DMS53 treated with DMSO at 0.1 percent for 48 hours (cell line): ENCODE measurements around the gene MYO1A.
"Not testable (repeated sequence)": the region's sequence is repeated elsewhere in the genome, so short reads cannot be mapped to it uniquely, and the experiment has no call there.

ENCODE experiments used
- DNase-seq: peaks from one replicate; lab custom pipeline; 2025; ENCODE audit not compliant: unreplicated experiment; lab: John Stamatoyannopoulos, UW

Gene MYO1A

DNA sequence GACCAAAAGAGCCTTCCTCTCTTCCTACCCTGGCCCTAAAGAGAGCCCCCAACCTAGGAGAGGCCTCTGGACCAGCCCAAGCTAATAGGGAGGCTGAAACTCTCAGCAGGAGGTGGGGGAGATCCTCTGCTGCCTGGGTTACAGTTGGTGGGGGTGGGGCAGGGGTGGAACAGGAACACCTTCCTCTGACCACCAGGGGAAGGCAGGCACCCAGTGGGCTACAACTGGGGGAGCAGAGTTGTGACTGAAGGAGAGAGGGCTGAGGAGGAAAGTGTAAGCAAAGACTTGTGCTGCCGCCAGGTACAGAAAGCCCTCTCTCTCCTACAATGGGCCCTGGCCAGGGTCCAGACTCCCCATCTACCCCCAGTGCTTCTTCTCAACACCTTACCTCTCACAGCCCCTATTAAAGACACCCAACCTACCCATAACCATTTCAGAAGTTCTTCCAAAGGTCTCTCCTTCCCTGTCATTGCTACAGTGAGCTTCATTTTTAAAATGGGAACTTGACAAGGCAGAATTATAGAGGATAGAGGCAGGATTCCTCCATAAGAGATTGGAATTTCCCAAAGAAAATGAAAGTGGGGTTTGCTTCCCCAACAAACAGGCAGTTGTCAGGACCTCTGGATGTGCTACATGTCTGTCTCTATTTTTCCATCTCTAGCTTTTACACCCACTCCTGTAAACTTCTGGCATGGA, 1.4 kb downstream of the MYO1A start:
- no peak for DNase-seq

- no peak for DNase-seq
Observed at GRCh38 chr12:57047981-57048380, 1.9 kb downstream of the MYO1A start.

- DNase-seq = no peak
Observed at GRCh38 chr12:57046947-57047890, 2.7 kb downstream of the MYO1A start.

DNA sequence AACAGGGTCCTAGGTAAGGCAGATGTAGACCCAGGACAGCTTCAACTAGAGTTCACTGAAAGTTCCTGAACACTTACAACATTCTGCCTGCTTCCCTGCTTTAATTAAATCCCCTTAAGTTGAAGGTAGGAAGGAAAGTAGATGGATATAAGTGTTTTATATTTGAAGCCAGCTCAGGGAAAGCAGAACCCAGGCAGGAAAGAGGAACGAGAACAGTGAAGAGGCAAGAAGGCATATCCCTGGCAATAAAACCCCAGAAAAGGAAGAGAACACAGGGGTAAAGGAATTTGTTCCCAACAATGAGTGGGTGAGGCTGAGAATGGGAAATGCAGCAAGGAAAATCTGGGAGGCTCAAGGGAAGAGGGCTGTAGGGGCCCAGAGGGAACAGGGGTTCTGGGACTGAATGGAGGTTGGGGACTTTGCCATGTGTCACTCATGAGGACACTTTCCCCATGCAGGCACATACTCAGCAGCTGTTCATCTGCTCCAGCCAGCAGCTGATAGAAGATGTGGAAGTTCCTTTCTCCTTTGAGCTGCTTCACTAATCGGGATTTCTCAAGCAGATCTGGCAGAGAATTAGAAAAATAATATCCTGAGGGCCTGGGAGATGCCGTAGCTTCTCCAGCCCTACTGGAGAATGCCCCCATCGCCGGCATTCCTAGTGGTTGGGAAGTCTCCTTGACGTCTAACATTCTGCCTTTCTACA, 3.7 kb downstream of the MYO1A start:
- no peak for DNase-seq

DNA sequence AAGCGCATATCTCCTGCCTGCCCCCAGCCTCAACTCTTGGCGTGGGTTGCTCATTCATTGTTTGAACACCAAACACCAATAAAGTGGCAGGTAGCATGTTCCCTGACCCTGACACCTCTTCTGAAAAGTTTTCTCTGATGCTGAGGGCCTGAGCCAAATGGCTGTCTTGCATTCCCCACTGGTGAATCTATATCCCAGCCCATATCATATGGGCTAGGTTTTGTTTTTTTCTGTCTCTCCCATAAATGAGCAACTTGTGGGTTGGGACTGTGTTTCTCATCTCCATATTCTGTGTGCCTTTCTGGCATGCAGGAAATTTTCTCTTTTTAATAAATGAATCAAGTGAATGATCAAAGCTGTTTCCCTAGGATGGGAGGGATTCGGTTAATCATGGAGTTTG, 5.0 kb downstream of the MYO1A start:
- no peak for DNase-seq

- no peak for DNase-seq
Observed at GRCh38 chr12:57044468-57044867, 5.5 kb downstream of the MYO1A start.

GRCh38 chr12:57042695-57043094, 7.2 kb downstream of the MYO1A start:
- no peak for DNase-seq

- no peak for DNase-seq
Observed at GRCh38 chr12:57040750-57041149, 9.2 kb downstream of the MYO1A start.

- DNase-seq = no peak
Observed at GRCh38 chr12:57040211-57040610, 9.7 kb downstream of the MYO1A start.

- no peak for DNase-seq
Observed at GRCh38 chr12:57039016-57039798, 10.7 kb downstream of the MYO1A start.

- DNase-seq = no peak
Observed at GRCh38 chr12:57037264-57037663, 12.7 kb downstream of the MYO1A start.

DNA sequence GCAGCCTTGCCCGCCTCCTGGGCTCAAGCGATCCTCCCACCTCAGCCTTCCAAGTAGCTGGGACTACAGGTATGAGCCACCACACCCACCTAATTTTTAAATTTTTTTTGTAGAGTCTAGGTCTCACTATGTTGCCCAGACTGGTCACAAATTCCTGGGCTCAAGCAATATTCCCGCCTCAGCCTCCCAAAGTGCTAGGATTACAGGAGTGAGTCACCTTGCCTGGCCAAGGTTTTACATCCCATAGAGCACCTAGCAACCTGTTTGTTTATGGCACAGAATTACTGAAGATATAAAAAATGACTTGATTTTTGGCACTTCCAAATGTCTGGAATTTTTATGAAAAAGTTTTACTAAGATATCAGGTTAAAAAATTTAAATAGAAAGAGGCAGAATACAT, 16.5 kb downstream of the MYO1A start:
- no peak for DNase-seq

GRCh38 chr12:57031789-57032188, 18.1 kb downstream of the MYO1A start:
- DNase-seq = no peak

GRCh38 chr12:57031138-57031725, 18.7 kb downstream of the MYO1A start:
- peak; percentile 69 for DNase-seq

GRCh38 chr12:57029457-57029856, 20.5 kb downstream of the MYO1A start:
- no peak for DNase-seq

- no peak for DNase-seq
Observed at GRCh38 chr12:57027805-57028153, 22.1 kb downstream of the MYO1A start.

DNA sequence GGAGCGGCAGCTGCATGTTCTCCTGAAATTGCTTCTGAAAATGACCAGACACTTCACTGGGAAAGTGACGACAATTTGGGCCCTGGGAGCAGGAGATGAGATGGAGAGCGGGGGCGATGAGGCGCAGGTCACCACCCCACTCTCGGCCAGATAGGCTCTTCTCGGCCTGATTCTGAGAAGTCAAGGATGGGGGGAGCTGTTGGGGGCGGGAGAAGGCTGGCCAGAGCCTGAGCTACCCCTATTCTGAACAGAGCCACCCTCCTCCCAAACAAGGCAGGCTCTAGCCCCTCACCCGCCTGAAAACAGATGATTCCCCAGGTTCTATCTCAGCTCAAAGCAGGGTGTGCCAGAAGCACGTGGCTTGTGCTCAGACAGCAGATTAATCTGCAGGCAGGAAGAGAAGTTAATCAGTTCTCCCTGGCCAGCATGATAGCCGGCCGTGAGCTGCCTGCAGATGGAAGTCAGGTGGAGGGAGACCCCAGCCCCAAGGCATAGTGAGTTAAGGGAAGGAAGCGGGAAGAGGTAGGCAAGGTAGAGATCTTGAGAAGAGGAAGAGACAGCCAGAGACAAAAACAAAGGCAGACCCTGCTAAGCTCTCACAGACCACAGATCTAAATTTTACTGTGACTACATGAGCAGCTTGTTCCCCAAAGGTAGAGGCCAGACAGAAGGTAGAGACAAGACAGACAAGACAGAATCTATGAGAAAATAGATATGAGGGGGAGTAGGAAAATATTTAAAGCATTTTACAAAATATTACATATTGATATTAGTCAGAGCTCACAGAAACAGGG, 22.7 kb downstream of the MYO1A start:
- DNase-seq = no peak

DNA sequence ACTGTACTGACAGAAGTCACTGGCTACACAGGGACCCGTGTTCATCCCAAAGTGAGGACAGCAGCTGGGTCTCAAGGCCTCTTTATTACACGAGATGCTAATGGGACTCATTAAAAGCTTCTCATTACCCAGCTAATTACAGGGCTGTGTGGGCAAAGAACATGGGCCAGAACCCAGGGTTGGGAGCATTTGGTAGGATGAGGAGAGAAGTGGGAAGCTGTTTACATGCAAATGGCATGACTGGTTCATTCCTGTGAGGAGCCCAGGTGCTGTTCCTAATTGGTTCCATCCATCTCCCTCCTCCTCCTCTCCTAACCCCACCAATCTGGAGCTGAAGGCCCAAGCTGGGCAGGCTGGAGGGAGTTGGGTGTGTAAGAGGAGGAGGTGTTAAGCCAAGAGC, 24.7 kb downstream of the MYO1A start:
- DNase-seq = no peak

DNA sequence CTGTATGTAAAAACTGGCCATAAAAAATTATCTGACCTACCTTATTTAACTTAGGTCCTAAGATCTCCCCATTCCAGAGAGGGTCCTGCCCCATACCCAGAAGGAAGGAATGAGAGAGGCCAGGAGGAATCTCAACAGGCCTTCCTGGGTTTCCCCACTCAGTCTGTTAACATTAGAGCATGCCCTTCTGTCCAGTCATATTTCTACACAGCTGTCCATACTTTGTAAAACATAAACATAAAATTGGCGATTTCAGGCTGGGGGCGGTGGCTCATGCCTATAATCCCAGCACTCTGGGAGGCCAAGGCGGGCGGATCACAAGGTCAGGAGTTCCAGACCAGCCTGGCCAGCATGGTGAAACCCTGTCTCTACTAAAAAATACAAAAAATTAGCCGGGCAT, 27.6 kb downstream of the MYO1A start:
- not testable (repeated sequence) for DNase-seq
